ENCODE data around the gene TYRP1. TPM values are rescaled to one million over a fixed set of nuclear protein-coding genes. Genes with fewer than 3 reads are reported as not detected.

The TYRP1 gene
- total RNA-seq, 1 donor from 2014 or later = 86.2 TPM

GRCh38 chr9:12732971-12733370 is 39.8 kb downstream of the TYRP1 start:
- H3K27me3 Mint-ChIP-seq = no peaks in the 10 kb centered on the region

GRCh38 chr9:12735665-12736064 is 42.5 kb downstream of the TYRP1 start:
- H3K36me3 Mint-ChIP-seq = no peaks in the 10 kb centered on the region
- no peak for DNase-seq (ENCODE audit: extremely low spot score, unreplicated experiment)
- no peaks in the 10 kb centered on the region for H3K27me3 Mint-ChIP-seq
- no peaks in the 10 kb centered on the region for H3K9me3 Mint-ChIP-seq
- no peak for TF ChIP-seq CTCF (conservative IDR thresholded peaks at IDR 0.05)
- H3K27ac Mint-ChIP-seq = no peak overlapping the region
- H3K4me3 Mint-ChIP-seq = no peak overlapping the region
- peaks cover 8% of the 10 kb centered on the region for H3K4me1 Mint-ChIP-seq (ENCODE audit: unreplicated experiment)

More at GRCh38 chr9:12732971-12733370, 39.8 kb downstream of the TYRP1 start:
- Mint-ChIP-seq H3K9me3 (no peaks in the 10 kb centered on the region), H3K4me1 (ENCODE audit: unreplicated experiment) (peaks cover under 1% of the 10 kb centered on the region), H3K4me3 (no peak overlapping the region), H3K27ac (no peak overlapping the region), H3K36me3 (no peaks in the 10 kb centered on the region)
- TF ChIP-seq CTCF (conservative IDR thresholded peaks at IDR 0.05) = no peak
- DNase-seq (ENCODE audit: extremely low spot score, unreplicated experiment) = no peak

DNA sequence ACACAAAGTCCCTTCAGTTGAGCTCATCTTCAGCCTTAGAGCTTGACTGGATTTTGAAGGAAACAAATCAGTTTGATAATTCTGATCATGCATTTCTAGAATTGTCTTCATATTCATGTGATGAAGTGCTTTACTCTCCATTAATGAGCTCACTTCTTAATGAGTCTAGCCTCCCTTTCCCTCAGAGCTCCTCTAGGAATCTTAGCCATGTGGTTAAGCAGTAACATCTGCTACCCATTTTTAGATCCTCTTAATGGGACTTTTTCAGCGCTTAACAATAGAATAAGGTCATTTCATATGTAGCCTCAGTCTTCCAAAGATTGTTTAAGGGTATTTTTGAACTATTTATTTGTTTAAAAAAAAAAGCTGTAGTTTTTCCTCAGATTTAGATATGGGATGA is 44.7 kb downstream of the TYRP1 start:
- peak overlapping the region; percentile 35 for H3K27ac Mint-ChIP-seq
- DNase-seq (ENCODE audit: extremely low spot score, unreplicated experiment) = no peak
- no peak for TF ChIP-seq CTCF (conservative IDR thresholded peaks at IDR 0.05)
- no peak overlapping the region for H3K4me3 Mint-ChIP-seq
- H3K9me3 Mint-ChIP-seq = no peaks in the 10 kb centered on the region
- no peaks in the 10 kb centered on the region for H3K36me3 Mint-ChIP-seq
- H3K4me1 Mint-ChIP-seq (ENCODE audit: unreplicated experiment) = peaks cover 8% of the 10 kb centered on the region
- no peaks in the 10 kb centered on the region for H3K27me3 Mint-ChIP-seq

GRCh38 chr9:12739014-12739652 is 45.9 kb downstream of the TYRP1 start:
- Mint-ChIP-seq H3K4me1 (ENCODE audit: unreplicated experiment) (peaks cover 8% of the 10 kb centered on the region), H3K27me3 (no peaks in the 10 kb centered on the region), H3K4me3 (no peak overlapping the region), H3K27ac (peak overlapping the region; percentile 35), H3K9me3 (no peaks in the 10 kb centered on the region), H3K36me3 (no peaks in the 10 kb centered on the region)
- no peak for TF ChIP-seq CTCF (conservative IDR thresholded peaks at IDR 0.05)
- no peak for DNase-seq (ENCODE audit: extremely low spot score, unreplicated experiment)

GRCh38 chr9:12740845-12741244 is 47.7 kb downstream of the TYRP1 start:
- Mint-ChIP-seq H3K27me3 (no peaks in the 10 kb centered on the region), H3K36me3 (no peaks in the 10 kb centered on the region), H3K4me1 (ENCODE audit: unreplicated experiment) (peaks cover 8% of the 10 kb centered on the region), H3K27ac (peak overlapping the region; percentile 87), H3K4me3 (no peak overlapping the region), H3K9me3 (no peaks in the 10 kb centered on the region)
- DNase-seq (ENCODE audit: extremely low spot score, unreplicated experiment) = no peak
- no peak for TF ChIP-seq CTCF (conservative IDR thresholded peaks at IDR 0.05)

Measured in type B pancreatic cell (in vitro differentiated cells).